WTC11 (cell line): ENCODE measurements around the gene ZC3H12D. TPM values are rescaled to one million over a fixed set of nuclear protein-coding genes. Genes with fewer than 3 reads are reported as not detected.

Experiments used
- ELF4 ChIP-seq: sonication (generic); formaldehyde crosslinking; IDR thresholded peaks from 2 replicates; pipeline ENCODE4 v1.8.1; 2022; ENCODE audit warnings: low read depth, mild to moderate bottlenecking, moderate library complexity, missing genetic modification reagents
- MYBL2 ChIP-seq: sonication (generic); formaldehyde crosslinking; IDR thresholded peaks from 2 replicates; pipeline ENCODE4 v1.8.1; 2023; ENCODE audit warnings: mild to moderate bottlenecking, moderate library complexity, missing genetic modification reagents
- RORB ChIP-seq: fragments of 250-450 bp; sonication (Bioruptor Pico); IDR thresholded peaks from 2 replicates; pipeline ENCODE4 v1.9.0; 2021; ENCODE audit warnings: mild to moderate bottlenecking
- SP1 ChIP-seq: sonication (generic); formaldehyde crosslinking; conservative IDR thresholded peaks from 2 replicates; pipeline ENCODE4 v1.8.1; 2022; ENCODE audit warnings: missing genetic modification reagents
- ZNF138 ChIP-seq: sonication (generic); formaldehyde crosslinking; conservative IDR thresholded peaks from 2 replicates; pipeline ENCODE4 v1.8.1; 2022; ENCODE audit warnings: mild to moderate bottlenecking, moderate library complexity, missing genetic modification reagents
- total RNA-seq: library from RNA; stranded (reverse); gene quantifications from 3 replicates; pipeline ENCODE4 v1.2.3, GENCODE V29; 2021
- TF ChIP-seq, protein P1 (sequence below): sonication (generic); formaldehyde crosslinking; conservative IDR thresholded peaks from 2 replicates; pipeline ENCODE4 v1.8.1; 2023; ENCODE audit warnings: mild to moderate bottlenecking, low read depth, missing genetic modification reagents, moderate library complexity
- TF ChIP-seq, protein P2 (sequence below): fragments of 250-450 bp; sonication (Bioruptor Pico); IDR thresholded peaks from 2 replicates; pipeline ENCODE4 v2.1.2; 2022; ENCODE audit warnings: mild to moderate bottlenecking, moderate library complexity
- TF ChIP-seq, protein P3 (sequence below): sonication (generic); formaldehyde crosslinking; IDR thresholded peaks from 2 replicates; pipeline ENCODE4 v1.8.0; 2022; ENCODE audit warnings: mild to moderate bottlenecking, missing genetic modification reagents
- TF ChIP-seq, protein P4 (sequence below): sonication (generic); formaldehyde crosslinking; IDR thresholded peaks from 2 replicates; pipeline ENCODE4 v1.8.1; 2023; ENCODE audit warnings: mild to moderate bottlenecking, missing genetic modification reagents, moderate library complexity
- TF ChIP-seq, protein P5 (sequence below): sonication (generic); formaldehyde crosslinking; IDR thresholded peaks from 2 replicates; pipeline ENCODE4 v1.8.1; 2023; ENCODE audit warnings: mild to moderate bottlenecking, missing genetic modification reagents, borderline replicate concordance
- TF ChIP-seq, protein P6 (sequence below): sonication (generic); formaldehyde crosslinking; IDR thresholded peaks from 2 replicates; pipeline ENCODE4 v1.8.0; 2022; ENCODE audit warnings: missing genetic modification reagents
- TF ChIP-seq, protein P7 (sequence below): sonication (generic); formaldehyde crosslinking; IDR thresholded peaks from 2 replicates; pipeline ENCODE4 v1.8.1; 2022; ENCODE audit warnings: mild to moderate bottlenecking, missing genetic modification reagents, moderate library complexity, borderline replicate concordance
- TF ChIP-seq, protein P8 (sequence below): sonication (generic); formaldehyde crosslinking; IDR thresholded peaks from 2 replicates; pipeline ENCODE4 v1.8.0; 2023; ENCODE audit warnings: mild to moderate bottlenecking, missing genetic modification reagents
- TF ChIP-seq, protein P9 (sequence below): sonication (generic); formaldehyde crosslinking; IDR thresholded peaks from 2 replicates; pipeline ENCODE4 v1.8.0; 2022; ENCODE audit warnings: mild to moderate bottlenecking, missing genetic modification reagents

ZC3H12D gene
- total RNA-seq, 1 experiment from 2014 or later = 0.13 TPM

DNA sequence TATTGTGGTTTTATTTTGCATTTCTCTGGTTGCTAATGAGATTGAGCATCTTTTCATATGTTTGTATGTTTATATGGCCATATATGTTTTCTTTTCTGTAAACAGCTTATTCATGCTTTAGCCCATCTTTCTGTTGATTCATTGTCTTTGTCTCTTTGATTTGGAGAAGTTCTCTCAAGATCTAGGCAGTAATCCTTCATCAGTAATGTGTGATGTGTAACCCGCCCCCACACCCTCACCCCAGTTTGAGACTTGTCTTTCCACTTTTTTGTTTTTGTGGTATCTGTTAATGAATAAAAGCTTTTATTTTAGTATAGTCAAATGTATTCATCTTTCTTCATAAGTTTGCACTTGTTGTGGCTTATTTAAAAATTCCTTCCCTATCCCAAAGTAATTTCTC lies 26.0 kb downstream of the ZC3H12D start (continued):
- TF ChIP-seq, protein P1, sequence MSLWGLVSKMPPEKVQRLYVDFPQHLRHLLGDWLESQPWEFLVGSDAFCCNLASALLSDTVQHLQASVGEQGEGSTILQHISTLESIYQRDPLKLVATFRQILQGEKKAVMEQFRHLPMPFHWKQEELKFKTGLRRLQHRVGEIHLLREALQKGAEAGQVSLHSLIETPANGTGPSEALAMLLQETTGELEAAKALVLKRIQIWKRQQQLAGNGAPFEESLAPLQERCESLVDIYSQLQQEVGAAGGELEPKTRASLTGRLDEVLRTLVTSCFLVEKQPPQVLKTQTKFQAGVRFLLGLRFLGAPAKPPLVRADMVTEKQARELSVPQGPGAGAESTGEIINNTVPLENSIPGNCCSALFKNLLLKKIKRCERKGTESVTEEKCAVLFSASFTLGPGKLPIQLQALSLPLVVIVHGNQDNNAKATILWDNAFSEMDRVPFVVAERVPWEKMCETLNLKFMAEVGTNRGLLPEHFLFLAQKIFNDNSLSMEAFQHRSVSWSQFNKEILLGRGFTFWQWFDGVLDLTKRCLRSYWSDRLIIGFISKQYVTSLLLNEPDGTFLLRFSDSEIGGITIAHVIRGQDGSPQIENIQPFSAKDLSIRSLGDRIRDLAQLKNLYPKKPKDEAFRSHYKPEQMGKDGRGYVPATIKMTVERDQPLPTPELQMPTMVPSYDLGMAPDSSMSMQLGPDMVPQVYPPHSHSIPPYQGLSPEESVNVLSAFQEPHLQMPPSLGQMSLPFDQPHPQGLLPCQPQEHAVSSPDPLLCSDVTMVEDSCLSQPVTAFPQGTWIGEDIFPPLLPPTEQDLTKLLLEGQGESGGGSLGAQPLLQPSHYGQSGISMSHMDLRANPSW (CRISPR knock-in tag) = no peak
- TF ChIP-seq MYBL2 (CRISPR knock-in tag) = no peak
- TF ChIP-seq, protein P2, sequence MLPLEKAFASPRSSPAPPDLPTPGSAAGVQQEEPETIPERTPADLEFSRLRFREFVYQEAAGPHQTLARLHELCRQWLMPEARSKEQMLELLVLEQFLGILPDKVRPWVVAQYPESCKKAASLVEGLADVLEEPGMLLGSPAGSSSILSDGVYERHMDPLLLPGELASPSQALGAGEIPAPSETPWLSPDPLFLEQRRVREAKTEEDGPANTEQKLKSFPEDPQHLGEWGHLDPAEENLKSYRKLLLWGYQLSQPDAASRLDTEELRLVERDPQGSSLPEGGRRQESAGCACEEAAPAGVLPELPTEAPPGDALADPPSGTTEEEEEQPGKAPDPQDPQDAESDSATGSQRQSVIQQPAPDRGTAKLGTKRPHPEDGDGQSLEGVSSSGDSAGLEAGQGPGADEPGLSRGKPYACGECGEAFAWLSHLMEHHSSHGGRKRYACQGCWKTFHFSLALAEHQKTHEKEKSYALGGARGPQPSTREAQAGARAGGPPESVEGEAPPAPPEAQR (CRISPR knock-in tag) = no peak
- TF ChIP-seq, protein P3, sequence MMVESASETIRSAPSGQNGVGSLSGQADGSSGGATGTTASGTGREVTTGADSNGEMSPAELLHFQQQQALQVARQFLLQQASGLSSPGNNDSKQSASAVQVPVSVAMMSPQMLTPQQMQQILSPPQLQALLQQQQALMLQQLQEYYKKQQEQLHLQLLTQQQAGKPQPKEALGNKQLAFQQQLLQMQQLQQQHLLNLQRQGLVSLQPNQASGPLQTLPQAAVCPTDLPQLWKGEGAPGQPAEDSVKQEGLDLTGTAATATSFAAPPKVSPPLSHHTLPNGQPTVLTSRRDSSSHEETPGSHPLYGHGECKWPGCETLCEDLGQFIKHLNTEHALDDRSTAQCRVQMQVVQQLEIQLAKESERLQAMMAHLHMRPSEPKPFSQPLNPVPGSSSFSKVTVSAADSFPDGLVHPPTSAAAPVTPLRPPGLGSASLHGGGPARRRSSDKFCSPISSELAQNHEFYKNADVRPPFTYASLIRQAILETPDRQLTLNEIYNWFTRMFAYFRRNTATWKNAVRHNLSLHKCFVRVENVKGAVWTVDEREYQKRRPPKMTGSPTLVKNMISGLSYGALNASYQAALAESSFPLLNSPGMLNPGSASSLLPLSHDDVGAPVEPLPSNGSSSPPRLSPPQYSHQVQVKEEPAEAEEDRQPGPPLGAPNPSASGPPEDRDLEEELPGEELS (CRISPR knock-in tag) = no peak
- no peak for TF ChIP-seq ZNF138 (CRISPR knock-in tag)
- TF ChIP-seq, protein P4, sequence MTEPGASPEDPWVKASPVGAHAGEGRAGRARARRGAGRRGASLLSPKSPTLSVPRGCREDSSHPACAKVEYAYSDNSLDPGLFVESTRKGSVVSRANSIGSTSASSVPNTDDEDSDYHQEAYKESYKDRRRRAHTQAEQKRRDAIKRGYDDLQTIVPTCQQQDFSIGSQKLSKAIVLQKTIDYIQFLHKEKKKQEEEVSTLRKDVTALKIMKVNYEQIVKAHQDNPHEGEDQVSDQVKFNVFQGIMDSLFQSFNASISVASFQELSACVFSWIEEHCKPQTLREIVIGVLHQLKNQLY (CRISPR knock-in tag) = no peak
- TF ChIP-seq SP1 = no peak
- TF ChIP-seq, protein P5, sequence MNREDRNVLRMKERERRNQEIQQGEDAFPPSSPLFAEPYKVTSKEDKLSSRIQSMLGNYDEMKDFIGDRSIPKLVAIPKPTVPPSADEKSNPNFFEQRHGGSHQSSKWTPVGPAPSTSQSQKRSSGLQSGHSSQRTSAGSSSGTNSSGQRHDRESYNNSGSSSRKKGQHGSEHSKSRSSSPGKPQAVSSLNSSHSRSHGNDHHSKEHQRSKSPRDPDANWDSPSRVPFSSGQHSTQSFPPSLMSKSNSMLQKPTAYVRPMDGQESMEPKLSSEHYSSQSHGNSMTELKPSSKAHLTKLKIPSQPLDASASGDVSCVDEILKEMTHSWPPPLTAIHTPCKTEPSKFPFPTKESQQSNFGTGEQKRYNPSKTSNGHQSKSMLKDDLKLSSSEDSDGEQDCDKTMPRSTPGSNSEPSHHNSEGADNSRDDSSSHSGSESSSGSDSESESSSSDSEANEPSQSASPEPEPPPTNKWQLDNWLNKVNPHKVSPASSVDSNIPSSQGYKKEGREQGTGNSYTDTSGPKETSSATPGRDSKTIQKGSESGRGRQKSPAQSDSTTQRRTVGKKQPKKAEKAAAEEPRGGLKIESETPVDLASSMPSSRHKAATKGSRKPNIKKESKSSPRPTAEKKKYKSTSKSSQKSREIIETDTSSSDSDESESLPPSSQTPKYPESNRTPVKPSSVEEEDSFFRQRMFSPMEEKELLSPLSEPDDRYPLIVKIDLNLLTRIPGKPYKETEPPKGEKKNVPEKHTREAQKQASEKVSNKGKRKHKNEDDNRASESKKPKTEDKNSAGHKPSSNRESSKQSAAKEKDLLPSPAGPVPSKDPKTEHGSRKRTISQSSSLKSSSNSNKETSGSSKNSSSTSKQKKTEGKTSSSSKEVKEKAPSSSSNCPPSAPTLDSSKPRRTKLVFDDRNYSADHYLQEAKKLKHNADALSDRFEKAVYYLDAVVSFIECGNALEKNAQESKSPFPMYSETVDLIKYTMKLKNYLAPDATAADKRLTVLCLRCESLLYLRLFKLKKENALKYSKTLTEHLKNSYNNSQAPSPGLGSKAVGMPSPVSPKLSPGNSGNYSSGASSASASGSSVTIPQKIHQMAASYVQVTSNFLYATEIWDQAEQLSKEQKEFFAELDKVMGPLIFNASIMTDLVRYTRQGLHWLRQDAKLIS (CRISPR knock-in tag) = no peak
- TF ChIP-seq, protein P6, sequence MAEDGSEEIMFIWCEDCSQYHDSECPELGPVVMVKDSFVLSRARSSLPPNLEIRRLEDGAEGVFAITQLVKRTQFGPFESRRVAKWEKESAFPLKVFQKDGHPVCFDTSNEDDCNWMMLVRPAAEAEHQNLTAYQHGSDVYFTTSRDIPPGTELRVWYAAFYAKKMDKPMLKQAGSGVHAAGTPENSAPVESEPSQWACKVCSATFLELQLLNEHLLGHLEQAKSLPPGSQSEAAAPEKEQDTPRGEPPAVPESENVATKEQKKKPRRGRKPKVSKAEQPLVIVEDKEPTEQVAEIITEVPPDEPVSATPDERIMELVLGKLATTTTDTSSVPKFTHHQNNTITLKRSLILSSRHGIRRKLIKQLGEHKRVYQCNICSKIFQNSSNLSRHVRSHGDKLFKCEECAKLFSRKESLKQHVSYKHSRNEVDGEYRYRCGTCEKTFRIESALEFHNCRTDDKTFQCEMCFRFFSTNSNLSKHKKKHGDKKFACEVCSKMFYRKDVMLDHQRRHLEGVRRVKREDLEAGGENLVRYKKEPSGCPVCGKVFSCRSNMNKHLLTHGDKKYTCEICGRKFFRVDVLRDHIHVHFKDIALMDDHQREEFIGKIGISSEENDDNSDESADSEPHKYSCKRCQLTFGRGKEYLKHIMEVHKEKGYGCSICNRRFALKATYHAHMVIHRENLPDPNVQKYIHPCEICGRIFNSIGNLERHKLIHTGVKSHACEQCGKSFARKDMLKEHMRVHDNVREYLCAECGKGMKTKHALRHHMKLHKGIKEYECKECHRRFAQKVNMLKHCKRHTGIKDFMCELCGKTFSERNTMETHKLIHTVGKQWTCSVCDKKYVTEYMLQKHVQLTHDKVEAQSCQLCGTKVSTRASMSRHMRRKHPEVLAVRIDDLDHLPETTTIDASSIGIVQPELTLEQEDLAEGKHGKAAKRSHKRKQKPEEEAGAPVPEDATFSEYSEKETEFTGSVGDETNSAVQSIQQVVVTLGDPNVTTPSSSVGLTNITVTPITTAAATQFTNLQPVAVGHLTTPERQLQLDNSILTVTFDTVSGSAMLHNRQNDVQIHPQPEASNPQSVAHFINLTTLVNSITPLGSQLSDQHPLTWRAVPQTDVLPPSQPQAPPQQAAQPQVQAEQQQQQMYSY (CRISPR knock-in tag) = no peak
- TF ChIP-seq, protein P7, sequence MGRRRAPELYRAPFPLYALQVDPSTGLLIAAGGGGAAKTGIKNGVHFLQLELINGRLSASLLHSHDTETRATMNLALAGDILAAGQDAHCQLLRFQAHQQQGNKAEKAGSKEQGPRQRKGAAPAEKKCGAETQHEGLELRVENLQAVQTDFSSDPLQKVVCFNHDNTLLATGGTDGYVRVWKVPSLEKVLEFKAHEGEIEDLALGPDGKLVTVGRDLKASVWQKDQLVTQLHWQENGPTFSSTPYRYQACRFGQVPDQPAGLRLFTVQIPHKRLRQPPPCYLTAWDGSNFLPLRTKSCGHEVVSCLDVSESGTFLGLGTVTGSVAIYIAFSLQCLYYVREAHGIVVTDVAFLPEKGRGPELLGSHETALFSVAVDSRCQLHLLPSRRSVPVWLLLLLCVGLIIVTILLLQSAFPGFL (CRISPR knock-in tag) = no peak
- TF ChIP-seq, protein P8, sequence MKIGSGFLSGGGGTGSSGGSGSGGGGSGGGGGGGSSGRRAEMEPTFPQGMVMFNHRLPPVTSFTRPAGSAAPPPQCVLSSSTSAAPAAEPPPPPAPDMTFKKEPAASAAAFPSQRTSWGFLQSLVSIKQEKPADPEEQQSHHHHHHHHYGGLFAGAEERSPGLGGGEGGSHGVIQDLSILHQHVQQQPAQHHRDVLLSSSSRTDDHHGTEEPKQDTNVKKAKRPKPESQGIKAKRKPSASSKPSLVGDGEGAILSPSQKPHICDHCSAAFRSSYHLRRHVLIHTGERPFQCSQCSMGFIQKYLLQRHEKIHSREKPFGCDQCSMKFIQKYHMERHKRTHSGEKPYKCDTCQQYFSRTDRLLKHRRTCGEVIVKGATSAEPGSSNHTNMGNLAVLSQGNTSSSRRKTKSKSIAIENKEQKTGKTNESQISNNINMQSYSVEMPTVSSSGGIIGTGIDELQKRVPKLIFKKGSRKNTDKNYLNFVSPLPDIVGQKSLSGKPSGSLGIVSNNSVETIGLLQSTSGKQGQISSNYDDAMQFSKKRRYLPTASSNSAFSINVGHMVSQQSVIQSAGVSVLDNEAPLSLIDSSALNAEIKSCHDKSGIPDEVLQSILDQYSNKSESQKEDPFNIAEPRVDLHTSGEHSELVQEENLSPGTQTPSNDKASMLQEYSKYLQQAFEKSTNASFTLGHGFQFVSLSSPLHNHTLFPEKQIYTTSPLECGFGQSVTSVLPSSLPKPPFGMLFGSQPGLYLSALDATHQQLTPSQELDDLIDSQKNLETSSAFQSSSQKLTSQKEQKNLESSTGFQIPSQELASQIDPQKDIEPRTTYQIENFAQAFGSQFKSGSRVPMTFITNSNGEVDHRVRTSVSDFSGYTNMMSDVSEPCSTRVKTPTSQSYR (CRISPR knock-in tag) = no peak
- no peak for TF ChIP-seq RORB (CRISPR knock-in tag)
- no peak for TF ChIP-seq ELF4 (CRISPR knock-in tag)
- TF ChIP-seq, protein P9, sequence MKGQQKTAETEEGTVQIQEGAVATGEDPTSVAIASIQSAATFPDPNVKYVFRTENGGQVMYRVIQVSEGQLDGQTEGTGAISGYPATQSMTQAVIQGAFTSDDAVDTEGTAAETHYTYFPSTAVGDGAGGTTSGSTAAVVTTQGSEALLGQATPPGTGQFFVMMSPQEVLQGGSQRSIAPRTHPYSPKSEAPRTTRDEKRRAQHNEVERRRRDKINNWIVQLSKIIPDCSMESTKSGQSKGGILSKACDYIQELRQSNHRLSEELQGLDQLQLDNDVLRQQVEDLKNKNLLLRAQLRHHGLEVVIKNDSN = no peak
